Astrocyte of the cerebellum (primary cell): ENCODE results near the gene FGD4.
"Not testable (repeated sequence)": the region's sequence is repeated elsewhere in the genome, so short reads cannot be mapped to it uniquely, and the experiment has no call there.

Source experiments
- DNase-seq: peaks from one replicate; pipeline ENCODE4 v3.0.0-alpha.2; 2011; ENCODE audit warnings: low read depth
- H3K4me3 ChIP-seq: 2 replicates; pipeline ENCODE4 v1.5.1; 2011; ENCODE audit warnings: mild to moderate bottlenecking, low read depth, low read length, moderate library complexity
- in situ Hi-C: cut with HindIII; loops from 2 replicates; pipeline ENCODE4 v1.10.0; 2017; ENCODE audit warnings: low sequenced_read_pairs
- TF ChIP-seq, protein P1 (sequence below): IDR thresholded peaks from 2 replicates; pipeline ENCODE4 v1.5.1; 2012; ENCODE audit warnings: low read length, low read depth, moderate library complexity, mild to moderate bottlenecking; ENCODE audit errors: missing control alignments

FGD4 gene

DNA sequence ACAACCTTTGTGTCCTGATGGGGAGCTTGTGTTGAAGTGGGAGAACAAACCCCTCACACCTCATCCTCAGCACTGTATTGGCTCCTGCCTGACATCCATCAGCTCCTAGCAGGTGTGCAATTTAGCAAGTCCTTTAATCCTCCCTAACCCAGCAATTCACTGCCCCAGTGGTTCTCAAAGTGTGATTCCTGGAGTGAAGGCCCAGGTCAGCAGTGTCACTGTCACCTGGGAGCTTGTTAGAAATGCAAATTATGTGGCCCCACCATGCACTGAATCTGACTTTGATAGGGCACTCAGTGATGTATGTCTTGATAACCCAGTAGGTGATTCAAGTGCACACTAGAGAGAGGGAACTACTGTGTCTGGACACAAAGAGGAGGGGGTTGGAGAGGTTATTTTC, 133.6 kb downstream of the FGD4 start:
- TF ChIP-seq, protein P1, sequence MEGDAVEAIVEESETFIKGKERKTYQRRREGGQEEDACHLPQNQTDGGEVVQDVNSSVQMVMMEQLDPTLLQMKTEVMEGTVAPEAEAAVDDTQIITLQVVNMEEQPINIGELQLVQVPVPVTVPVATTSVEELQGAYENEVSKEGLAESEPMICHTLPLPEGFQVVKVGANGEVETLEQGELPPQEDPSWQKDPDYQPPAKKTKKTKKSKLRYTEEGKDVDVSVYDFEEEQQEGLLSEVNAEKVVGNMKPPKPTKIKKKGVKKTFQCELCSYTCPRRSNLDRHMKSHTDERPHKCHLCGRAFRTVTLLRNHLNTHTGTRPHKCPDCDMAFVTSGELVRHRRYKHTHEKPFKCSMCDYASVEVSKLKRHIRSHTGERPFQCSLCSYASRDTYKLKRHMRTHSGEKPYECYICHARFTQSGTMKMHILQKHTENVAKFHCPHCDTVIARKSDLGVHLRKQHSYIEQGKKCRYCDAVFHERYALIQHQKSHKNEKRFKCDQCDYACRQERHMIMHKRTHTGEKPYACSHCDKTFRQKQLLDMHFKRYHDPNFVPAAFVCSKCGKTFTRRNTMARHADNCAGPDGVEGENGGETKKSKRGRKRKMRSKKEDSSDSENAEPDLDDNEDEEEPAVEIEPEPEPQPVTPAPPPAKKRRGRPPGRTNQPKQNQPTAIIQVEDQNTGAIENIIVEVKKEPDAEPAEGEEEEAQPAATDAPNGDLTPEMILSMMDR = no peak

DNA sequence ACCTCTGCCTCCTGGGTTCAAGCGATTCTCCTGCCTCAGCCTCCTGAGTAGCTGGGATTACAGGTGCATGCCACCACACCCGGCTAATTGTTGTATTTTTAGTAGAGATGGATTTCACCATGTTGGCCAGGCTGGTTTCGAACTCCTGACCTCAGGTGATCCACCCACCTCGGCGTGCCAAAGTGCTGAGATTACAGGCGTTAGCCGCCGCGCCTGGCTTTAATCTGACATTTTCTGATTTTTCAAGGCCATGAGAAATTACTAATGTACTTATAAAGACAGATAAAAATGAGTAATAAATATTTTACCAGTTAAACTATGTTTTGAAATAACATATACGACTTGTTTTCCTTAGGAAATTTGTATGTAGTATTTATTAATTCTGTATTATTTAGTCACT, 134.1 kb downstream of the FGD4 start:
- DNase-seq, in situ Hi-C loops, H3K4me3 ChIP-seq: not testable (repeated sequence)

More for the DNA sequence above, 133.6 kb downstream of the FGD4 start:
- DNase-seq = no peak
- H3K4me3 ChIP-seq = no peak overlapping the region
- in situ Hi-C loops = no loop called here

DNA sequence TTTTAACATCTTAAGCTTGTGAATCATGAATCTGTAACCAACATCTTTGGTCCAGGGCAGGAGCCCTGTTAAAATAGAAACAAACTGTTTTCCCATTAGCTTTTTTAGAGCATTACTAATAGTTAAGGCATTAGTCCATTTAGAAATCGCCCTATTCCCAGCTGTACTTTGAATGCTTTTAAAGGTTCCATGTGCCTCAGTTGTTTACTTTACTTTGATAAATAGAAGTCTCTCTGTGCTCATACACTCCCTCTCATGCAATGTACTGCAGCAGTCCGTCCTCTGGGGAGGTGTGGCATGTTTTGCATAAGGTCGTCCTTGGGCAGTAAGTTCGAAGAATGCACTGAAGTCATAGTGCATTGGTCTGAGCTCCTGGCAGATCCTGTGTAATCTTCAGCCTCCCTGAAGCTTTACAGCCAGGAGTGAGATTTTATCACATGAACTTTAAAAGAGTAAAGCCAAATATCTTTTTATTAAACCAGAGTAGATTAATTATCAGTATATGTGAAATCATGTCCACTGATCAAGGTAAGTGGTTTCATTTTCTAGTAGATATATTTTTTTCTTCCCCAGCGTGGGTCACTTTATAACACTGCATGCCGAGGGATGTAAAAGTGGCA, 134.7 kb downstream of the FGD4 start:
- DNase-seq = peak; percentile 50
- TF ChIP-seq, protein P1 = no peak
- peak overlapping the region; percentile 41 for H3K4me3 ChIP-seq
- in situ Hi-C loops = no loop called here

DNA sequence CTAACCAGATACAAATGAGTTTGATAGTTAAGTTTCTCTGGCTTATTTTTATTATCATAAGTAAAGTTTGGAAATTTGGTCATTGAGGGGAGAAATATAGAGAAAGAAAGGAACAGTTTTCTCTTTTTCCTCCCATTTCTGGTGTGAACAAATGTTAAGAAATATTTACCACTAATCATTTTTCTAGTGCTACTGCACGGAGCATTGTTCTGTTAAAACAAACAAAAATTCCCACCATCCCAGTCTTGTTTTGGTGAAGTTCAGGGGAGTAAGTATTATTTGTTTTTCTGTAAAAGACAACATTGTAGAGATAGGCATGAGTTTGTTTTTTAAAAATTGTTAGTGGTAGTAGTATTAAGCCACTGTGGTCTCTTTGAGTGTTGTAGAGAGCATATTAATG, 135.3 kb downstream of the FGD4 start:
- H3K4me3 ChIP-seq = peak overlapping the region; percentile 41
- TF ChIP-seq, protein P1 = no peak
- DNase-seq = no peak
- in situ Hi-C loops = no loop called here

DNA sequence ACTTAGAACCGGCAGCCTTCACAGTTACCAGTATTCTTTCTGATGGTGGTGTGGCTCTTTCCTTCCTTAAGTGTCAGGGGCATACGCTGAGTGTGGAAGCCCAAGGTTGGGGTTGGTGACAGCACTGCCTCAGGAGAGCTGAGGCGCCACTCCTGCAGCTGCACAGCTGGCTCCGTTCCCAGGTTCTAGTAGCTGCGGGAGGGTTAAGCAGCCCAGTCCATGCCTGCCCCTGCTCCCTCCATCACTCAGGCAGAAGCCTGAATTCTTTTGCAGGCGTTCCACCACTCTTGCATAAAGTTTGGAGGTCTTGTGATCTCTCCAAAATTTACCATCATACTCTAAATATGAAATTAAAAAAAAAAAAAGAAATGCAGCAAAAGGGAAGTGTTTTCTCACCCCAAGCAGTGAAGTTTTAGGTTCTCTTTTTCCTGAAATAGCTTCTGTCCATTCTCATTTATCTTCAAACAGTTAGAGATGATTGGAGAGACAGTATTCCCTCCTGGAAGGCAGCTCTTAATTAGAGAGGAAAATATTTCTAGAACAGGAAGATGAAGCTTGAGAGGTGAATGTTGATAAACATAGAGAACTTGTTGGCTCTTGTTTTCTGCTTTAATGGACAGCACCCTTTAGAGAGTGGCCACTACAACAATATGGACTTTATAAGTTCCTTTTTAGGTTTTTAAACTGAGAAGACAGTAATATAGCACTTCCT, 136.1 kb downstream of the FGD4 start:
- peak overlapping the region; percentile 41 for H3K4me3 ChIP-seq
- in situ Hi-C loops = no loop called here
- DNase-seq = no peak
- TF ChIP-seq, protein P1 = no peak

DNA sequence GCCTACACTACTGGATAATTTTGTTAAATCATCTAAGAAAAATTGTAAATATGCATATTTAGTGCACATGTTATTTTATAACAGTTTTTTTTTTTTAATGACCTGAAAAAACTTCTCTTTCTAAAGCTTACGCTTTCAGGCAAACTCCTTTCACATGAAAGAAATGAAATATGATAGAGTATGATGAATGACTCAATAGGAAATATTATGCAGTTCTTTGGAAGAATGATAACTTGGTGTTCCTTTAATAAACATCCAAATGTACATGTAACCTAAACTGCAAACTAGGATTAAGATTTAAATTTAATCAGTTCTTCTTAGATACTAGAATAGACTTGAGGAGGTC, 136.6 kb downstream of the FGD4 start:
- in situ Hi-C loops = no loop called here
- H3K4me3 ChIP-seq = peak overlapping the region; percentile 41
- no peak for DNase-seq
- TF ChIP-seq, protein P1 = no peak

DNA sequence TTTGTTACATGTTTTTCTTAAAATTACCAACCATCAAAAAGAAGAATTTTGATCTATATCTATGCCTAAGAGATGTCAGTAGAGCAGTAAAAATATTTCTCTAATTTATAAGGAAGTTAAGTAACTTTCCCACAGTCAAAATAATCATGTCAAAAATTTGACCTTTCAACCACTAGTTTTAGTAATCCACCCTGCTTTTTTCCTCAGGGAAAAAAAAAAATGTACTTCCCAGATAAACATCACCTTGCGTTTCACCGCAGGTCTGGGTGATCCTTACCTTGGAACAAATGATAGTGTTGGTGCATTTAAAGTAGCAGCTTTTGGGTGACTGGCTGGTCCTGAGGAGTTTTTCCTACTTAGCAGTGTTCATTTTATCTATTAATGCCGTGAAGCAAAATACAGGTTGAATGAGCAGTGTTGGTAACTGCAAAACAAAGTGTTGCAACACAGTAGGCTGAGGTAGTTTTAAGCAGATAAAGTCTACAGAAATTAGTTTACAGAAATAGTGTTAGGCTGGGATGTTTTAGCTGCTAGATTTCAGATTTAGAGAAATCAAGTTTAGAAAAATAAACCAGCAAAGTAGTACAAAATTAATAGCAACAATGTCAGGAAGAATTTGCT, 142.5 kb downstream of the FGD4 start:
- in situ Hi-C loops = no loop called here

More for the DNA sequence above, 142.5 kb downstream of the FGD4 start:
- H3K4me3 ChIP-seq = no peak overlapping the region
- TF ChIP-seq, protein P1 = no peak
- no peak for DNase-seq
